HG03442 (cell line): Measurements from ENCODE around the gene POLG2.

ENCODE experiments used
- ATAC-seq: cut with Tn5 transposase; IDR thresholded peaks from one replicate; pipeline ENCODE4 v1.9.1; 2021; ENCODE audit warnings: mild to moderate bottlenecking, moderate library complexity; ENCODE audit not compliant: unreplicated experiment

Gene POLG2

GRCh38 chr17:64496786-64497564 lies at the start of gene POLG2:
TSS of gene POLG2 (minus strand) at chr17:64497054. CDS start at chr17:64496968, 86 bp downstream.
- peak; percentile 75 for ATAC-seq

DNA sequence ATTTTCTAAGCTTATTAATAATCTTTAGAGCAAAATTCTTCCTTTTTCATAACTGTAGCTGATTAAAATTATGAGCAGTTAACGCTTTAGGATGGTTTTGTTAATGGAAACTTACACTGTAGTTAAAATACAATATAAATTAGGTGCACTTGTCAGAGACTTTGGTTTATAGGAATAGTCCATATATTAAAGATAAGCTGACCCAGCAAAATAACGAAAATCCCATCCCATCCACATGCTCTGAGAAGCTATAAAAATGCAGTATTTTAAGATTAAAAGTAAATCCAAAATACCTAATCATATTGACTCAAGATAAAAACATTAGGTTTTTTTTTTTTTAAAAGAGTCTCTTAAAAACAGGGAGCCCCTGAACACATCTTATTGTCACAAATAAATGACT lies 47.9 kb upstream of the POLG2 start:
- ATAC-seq: no peak

GRCh38 chr17:64540118-64540776 lies 43.4 kb upstream of the POLG2 start:
- no peak for ATAC-seq

- no peak for ATAC-seq
Observed at GRCh38 chr17:64538508-64539130, 41.8 kb upstream of the POLG2 start.

GRCh38 chr17:64537488-64537887 lies 40.6 kb upstream of the POLG2 start:
- no peak for ATAC-seq

DNA sequence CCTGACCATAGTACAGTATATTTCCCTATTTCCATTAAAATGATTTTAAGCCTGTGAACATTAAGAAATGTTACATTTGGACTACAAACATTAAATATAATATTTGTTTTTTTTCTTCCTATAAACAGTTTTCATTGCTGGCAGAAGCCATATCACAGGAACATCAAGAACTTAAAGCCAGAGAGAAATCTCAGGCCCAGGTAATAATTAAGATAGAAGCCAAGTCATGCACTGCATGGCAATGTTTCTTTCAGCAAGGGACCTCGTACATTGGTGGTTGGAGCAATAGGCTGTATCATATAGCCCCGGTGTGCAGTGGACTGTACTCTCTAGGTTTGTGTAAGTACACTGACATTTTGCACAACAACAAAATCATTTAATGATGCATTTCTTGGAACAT lies 40.1 kb upstream of the POLG2 start:
- no peak for ATAC-seq

GRCh38 chr17:64535357-64535756 lies 38.5 kb upstream of the POLG2 start:
- ATAC-seq: no peak

GRCh38 chr17:64534187-64534586 lies 37.3 kb upstream of the POLG2 start:
- ATAC-seq: no peak

DNA sequence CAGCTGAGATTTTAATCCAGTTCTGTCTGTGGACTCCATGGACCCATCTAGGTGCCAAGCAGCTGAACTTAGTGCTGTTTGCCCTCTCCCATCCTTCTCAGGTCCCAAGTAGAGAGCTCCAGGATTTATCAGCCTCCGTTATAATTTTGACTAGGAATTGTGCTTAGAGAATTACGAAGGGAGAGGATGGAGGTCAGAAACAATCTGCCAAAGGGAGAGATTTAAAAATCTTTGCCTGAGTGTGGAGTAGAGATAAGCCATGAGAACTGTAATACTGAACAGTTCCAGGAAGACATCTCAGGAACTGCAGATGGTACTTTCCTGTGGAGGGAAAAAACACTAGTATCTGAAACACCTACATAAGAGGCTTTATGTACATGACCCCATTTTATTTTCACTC lies 36.9 kb upstream of the POLG2 start:
- no peak for ATAC-seq

GRCh38 chr17:64532409-64532808 lies 35.6 kb upstream of the POLG2 start:
- ATAC-seq: no peak

GRCh38 chr17:64531955-64532371 lies 35.1 kb upstream of the POLG2 start:
- no peak for ATAC-seq

DNA sequence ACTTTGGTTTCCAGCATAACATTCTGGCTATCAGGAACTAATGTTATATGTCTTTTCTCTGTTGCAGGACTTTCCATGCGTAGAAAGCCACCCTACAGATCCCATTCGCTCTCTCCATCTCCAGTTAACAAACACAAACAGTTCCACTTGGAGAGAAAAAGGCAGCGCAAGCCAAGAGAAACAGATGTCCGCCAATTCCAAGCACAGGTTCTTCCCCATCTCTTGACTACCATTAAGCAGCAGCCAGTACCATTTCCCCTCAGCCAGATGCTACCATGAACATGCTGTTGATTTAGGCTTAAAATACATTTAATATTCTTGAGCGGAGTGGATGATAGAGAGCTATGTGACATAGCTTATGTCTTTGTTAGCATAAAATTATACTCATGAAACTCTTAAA lies 32.4 kb upstream of the POLG2 start:
- no peak for ATAC-seq

DNA sequence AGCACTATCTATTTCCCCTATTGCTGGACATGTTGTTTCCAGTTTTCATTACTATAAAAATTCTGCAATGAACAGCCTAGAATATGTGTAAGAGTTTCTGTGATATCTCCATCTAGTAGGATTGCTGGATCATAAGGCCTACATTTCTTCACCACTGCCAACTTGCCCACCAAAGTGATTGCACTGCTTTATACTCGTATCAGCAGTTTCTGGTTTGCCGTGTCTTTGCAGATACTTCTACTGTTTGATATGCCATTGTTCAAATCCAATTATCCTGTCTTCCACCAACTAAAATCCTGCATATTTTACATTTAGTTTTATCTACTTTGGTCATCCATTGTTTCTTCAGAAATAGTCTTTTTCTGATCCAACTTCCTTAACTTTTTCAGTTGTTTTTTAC lies 31.1 kb upstream of the POLG2 start:
- no peak for ATAC-seq

DNA sequence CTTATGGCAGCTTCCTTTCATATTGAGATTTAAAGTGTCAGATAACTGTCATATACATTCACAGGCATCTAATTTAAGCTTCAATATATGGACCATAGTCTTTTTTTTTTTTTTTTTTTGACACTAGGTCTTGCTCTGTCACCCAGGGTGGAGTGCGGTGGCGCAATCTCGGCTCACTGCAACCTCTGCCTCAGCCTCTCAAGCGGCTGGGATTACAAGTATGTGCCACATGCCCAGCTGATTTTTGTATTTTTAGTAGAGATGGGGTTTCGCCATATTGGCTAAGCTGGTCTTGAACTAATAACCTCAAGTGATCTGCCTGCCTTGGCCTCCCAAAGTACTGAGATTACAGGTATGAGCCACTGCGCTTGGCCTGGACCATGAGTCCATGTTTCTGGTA lies 23.5 kb upstream of the POLG2 start:
- no peak for ATAC-seq

- no peak for ATAC-seq
Observed at GRCh38 chr17:64519601-64520000, 22.7 kb upstream of the POLG2 start.

DNA sequence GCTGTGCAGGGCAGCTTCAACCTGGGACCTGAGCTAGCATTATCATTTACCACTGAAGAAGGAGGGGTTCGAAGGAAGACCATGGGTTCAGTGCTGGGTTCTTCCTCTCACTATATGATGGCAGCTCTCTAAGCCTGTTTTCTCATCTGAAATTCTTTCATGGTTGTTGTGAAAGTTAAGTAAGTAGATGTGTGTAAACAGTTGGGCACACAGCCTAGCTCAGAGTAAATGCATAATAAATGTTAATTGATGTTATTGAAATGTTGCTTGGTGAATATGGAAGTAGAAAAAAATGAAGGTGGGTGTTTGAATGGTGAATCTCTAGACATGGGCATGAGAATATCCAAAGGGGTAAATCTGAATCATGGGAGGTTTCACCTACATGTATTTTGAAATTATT lies 19.0 kb upstream of the POLG2 start:
- no peak for ATAC-seq

DNA sequence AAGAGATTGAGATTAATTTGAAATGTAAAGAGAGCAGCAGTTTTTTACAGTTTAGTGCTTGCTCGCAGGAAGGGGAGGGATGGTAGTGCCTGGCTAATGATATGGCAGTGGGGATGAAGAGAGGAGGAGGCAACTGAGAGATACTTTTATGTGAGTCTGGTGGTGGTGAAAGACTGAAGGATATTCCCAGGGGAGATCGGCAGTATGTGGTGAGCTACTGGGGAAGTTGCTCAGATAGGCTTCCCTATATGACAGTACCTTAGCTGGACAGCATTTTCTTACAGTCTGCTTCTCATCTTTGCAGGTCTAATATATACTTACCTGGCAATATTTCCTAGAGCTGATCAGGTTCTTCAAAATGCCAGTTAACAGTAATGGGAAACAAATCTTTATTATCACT lies 18.6 kb upstream of the POLG2 start:
- no peak for ATAC-seq

GRCh38 chr17:64509179-64509578 lies 12.3 kb upstream of the POLG2 start:
- ATAC-seq: no peak

DNA sequence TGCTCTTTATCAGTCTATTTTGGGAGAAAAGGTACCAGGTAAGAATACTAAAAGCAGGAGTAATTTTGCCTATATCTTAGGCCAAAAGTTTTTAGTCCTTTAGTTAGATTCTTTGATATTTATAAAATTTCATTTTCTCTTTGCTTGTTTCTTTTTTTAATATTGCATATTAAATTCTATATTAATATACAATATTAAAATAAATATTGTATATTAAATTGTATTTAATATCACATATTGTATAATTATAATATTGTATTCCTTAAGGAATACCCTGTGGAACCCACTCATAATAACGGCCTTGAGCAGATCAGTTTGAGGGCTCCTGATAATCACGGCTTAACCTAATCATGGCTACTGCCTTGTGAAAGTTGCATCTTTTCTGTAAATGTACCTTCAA lies 11.8 kb upstream of the POLG2 start:
- no peak for ATAC-seq

DNA sequence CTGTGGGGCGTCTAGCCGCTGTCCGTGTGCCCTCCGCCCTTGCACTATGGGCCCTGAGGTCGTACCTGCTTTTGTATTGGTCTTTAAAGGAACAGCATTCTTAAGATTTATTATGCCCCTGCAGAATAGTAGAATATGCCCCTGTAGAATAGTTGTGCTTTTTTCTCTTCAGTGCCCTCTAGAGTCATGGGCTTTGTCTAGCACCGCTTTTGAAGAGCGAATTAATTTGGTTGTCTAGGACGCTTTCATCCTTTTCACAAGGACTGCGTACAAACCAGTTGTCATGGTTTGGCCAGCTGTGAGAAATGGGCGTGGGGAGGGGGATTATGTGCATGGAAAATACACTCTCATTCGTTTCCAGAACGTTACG lies 10.5 kb upstream of the POLG2 start:
- ATAC-seq: peak; percentile 8

DNA sequence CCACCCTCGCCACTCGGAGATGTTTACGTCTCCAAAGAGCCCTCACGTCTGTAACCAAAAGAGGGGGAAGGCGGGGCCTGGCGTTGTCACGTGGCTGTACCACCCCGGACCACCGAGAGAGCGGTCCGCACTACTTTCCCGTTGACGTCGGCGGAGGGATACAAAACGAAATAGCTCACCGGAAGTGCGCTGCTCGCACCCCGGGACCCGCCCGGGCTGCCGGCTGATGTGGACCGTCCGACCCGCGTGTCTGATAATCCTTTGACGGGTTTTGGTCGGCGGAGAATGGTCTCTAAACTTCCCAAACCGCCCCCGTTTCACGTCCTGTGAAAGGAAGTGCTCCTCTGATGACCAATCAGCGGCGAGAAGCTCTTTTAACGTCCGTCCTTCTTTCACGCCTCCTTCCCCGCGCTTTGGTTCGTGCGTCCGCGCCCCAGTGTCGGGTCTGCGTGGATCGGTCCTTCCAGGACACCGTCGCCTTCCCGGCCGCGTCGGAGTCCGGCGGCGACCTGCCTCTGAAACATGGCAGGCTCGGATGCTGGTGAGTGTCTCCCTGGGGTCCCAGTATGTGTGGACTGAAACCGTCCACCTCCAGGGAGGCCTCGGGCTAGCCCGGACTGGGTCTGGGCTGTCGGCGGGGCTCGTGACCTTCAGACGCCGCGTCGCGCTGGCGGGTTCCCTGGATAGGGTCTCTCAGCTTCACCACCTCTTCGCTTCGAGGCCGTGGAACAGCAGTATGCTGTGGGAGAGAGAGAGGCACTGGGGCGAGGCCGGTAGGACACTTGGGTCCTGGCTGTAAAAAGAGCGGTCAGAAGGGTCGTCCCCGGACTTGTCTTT lies 9.9 kb upstream of the POLG2 start, which contains the start of gene CEP95:
TSS of gene CEP95 (plus strand) at position 402 of the 837 bp plus-strand sequence. CDS start at position 523, 121 bp downstream.
- ATAC-seq: peak; percentile 49
